ENCODE measurements around the gene ALDH1A1.

DNA sequence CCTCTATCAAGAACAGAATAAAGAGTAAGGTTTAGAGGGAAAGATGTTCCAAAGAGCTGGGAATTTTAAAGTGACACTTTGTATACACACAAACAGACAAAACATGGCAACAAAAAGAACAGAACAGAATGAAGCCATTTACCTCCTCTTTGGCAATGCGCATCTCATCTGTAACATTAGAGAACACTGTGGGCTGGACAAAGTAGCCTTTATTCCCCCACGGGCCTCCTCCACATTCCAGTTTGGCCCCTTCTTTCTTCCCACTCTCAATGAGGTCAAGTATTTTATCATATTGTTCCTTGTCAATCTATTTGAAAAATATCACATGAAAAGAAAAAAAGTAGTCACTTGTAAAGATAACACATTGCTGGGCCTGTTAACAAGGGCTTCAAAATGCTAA, 41.0 kb downstream of the ALDH1A1 start:
- TF ChIP-seq RARB (CRISPR knock-in tag; IDR thresholded peaks at IDR 0.05) (no peak), ZFP30 (CRISPR knock-in tag; IDR thresholded peaks at IDR 0.05) (no peak), ARNTL (CRISPR knock-in tag; IDR thresholded peaks at IDR 0.05; ENCODE audit: borderline replicate concordance, low read depth) (no peak), ISL1 (CRISPR knock-in tag; IDR thresholded peaks at IDR 0.05) (no peak), ZNF70 (CRISPR knock-in tag; IDR thresholded peaks at IDR 0.05) (no peak)
